Adrenal gland (tissue), 5 donors: ENCODE measurements around the gene KCTD11.

Experiments
- POLR2A ChIP-seq, 2 donors: fragments of 450-650 bp; IDR thresholded peaks; one replicate each; pipeline ENCODE4 v1.6.1; 2017; ENCODE audit warnings: antibody characterized with exemption in 2 of 2, mild to moderate bottlenecking in 2 of 2, moderate library complexity in 1 of 2
- TF ChIP-seq, protein P1 (sequence below), 6 experiments: fragments of 450-650 bp in 4 of 6; fragments of 200-600 bp in 2 of 6; sonication (generic) in 1 of 6; IDR thresholded peaks; 1 replicate in 5 of 6; 2 replicates in 1 of 6; pipeline versions ENCODE4 v1.5.1 to v1.8.0; 2016 to 2021; ENCODE audit warnings: antibody characterized with exemption in 6 of 6, mild to moderate bottlenecking in 2 of 6, moderate library complexity in 1 of 6
- donor health status: DM: no; HTN: no; CAD: no.

DNA sequence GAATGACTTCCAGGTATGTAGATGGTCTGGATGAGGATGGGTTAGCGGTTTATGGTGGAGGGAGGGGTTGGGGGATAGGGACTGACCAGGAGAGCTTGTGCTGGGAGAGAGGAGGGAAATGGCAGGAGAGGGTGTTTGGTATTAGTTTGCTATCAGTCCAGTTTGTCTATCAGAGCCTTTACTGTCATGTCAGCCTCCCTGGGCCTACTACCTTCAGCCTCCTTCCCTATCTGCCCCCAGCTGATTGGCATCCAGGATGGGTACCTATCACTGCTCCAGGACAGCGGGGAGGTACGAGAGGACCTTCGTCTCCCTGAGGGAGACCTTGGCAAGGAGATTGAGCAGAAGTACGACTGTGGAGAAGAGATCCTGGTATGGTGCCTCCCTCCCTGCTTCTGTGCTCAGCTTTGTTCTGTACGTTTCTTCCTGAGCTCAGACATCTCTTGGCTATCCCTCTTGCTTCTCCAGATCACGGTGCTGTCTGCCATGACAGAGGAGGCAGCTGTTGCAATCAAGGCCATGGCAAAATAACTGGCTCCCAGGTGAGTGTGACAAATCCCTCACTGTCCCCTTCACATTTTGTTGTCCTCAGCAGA, 40.8 kb upstream of the KCTD11 start:
- TF ChIP-seq, protein P1, sequence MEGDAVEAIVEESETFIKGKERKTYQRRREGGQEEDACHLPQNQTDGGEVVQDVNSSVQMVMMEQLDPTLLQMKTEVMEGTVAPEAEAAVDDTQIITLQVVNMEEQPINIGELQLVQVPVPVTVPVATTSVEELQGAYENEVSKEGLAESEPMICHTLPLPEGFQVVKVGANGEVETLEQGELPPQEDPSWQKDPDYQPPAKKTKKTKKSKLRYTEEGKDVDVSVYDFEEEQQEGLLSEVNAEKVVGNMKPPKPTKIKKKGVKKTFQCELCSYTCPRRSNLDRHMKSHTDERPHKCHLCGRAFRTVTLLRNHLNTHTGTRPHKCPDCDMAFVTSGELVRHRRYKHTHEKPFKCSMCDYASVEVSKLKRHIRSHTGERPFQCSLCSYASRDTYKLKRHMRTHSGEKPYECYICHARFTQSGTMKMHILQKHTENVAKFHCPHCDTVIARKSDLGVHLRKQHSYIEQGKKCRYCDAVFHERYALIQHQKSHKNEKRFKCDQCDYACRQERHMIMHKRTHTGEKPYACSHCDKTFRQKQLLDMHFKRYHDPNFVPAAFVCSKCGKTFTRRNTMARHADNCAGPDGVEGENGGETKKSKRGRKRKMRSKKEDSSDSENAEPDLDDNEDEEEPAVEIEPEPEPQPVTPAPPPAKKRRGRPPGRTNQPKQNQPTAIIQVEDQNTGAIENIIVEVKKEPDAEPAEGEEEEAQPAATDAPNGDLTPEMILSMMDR (IDR thresholded peaks at IDR 0.05): no peak
- no peak for TF ChIP-seq POLR2A (IDR thresholded peaks at IDR 0.05)
